ENCODE results near the gene RPS6KC1. TPM values are rescaled to one million over a fixed set of nuclear protein-coding genes. Genes with fewer than 3 reads are reported as not detected.

The RPS6KC1 gene
- total and polyA plus RNA-seq, 2 donors from 2014 or later: 6.3 to 13.8 TPM

DNA sequence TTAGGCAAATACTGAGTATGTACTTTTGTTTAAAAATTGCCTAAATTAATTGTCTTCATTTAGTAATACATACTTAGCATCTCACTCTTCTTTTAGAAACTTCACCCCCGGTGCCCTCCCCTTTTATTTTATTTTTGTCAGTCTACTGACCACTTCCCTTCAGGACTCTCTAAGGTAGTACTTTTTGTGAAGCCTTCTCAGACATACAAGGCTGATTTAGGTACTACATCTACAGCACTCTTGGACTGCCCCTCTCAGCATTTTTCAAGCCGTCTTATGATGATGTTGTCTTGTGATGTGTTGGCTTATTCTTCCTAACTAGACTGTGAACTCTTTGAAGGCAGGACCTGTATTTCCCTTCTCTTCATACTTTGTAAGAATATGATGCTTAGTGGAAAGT, 24.7 kb downstream of the RPS6KC1 start:
- no peak overlapping the region for H3K4me3 ChIP-seq (ENCODE audit: low read length in 3 of 3)
- DNase-seq (no peak), FAIRE-seq (no peak)
- TF ChIP-seq, protein P1, sequence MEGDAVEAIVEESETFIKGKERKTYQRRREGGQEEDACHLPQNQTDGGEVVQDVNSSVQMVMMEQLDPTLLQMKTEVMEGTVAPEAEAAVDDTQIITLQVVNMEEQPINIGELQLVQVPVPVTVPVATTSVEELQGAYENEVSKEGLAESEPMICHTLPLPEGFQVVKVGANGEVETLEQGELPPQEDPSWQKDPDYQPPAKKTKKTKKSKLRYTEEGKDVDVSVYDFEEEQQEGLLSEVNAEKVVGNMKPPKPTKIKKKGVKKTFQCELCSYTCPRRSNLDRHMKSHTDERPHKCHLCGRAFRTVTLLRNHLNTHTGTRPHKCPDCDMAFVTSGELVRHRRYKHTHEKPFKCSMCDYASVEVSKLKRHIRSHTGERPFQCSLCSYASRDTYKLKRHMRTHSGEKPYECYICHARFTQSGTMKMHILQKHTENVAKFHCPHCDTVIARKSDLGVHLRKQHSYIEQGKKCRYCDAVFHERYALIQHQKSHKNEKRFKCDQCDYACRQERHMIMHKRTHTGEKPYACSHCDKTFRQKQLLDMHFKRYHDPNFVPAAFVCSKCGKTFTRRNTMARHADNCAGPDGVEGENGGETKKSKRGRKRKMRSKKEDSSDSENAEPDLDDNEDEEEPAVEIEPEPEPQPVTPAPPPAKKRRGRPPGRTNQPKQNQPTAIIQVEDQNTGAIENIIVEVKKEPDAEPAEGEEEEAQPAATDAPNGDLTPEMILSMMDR (IDR thresholded peaks at IDR 0.05; ENCODE audit: borderline replicate concordance, extremely low read depth, insufficient read depth): no peak
- no peaks in the 10 kb centered on the region for H3K9me3 ChIP-seq (ENCODE audit: control insufficient read depth in 2 of 3, insufficient read depth in 1 of 3, low read length in 3 of 3)
- intact Hi-C loops (cut with DNase I): no loop called here
- no peak overlapping the region for H3K27ac ChIP-seq (ENCODE audit: low read depth in 2 of 2, low read length in 2 of 2)
- peaks cover 0 to 1% (median 0%) of the 10 kb centered on the region in 3 donors for H3K36me3 ChIP-seq (ENCODE audit: control insufficient read depth in 2 of 3, insufficient read depth in 3 of 3, low read length in 3 of 3)
- no peak overlapping the region for H3K9ac ChIP-seq (ENCODE audit: low read length in 3 of 3)
- H3K4me1 ChIP-seq (ENCODE audit: control insufficient read depth in 2 of 3, insufficient read depth in 2 of 3, low read depth in 1 of 3, low read length in 3 of 3): no peaks in the 10 kb centered on the region
- H3K27me3 ChIP-seq (ENCODE audit: control insufficient read depth, insufficient read depth, low read length): no peaks in the 10 kb centered on the region

DNA sequence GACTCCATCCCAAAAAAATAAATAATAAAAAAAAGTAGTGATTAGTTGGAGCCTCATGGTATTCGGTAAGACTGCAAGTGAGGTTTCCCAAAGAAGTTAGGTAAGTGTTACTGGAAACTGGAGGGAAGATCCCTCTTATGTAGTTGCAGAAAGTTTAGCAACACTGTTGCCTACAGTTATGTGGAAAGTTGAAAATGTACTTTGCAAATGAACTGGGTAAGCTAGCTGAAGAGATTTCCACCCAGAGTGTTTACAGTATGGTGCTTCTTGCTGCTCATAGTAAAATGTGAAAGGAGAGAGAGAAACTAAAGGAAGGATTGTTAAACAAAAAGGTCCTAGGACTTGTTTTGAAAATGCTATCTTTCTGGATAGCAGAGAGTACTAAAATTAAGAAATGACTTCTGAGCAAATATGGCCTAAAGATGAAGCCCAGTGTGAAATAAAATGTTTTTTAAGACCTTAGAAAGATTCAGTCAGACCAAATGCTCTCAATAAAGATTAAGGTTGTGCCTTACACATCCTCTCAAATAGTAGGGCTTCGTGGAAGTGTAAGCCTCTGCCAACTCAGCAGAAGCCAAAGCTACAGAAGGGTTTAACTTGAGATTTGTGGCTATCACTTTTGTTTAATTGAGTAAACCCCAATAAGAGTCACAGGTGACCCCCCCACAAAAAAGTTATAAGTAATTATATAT, 31.5 kb downstream of the RPS6KC1 start:
- no peak for FAIRE-seq
- Histone ChIP-seq H3K9me3 (ENCODE audit: control insufficient read depth in 2 of 3, insufficient read depth in 1 of 3, low read length in 3 of 3) (peaks cover 0 to 5% (median 0%) of the 10 kb centered on the region in 3 donors), H3K27me3 (ENCODE audit: control insufficient read depth, insufficient read depth, low read length) (no peaks in the 10 kb centered on the region), H3K4me1 (ENCODE audit: control insufficient read depth in 2 of 3, insufficient read depth in 2 of 3, low read depth in 1 of 3, low read length in 3 of 3) (no peaks in the 10 kb centered on the region), H3K4me3 (ENCODE audit: low read length in 3 of 3) (no peak overlapping the region), H3K9ac (ENCODE audit: low read length in 3 of 3) (no peak overlapping the region), H3K36me3 (ENCODE audit: control insufficient read depth in 2 of 3, insufficient read depth in 3 of 3, low read length in 3 of 3) (peaks cover 3 to 9% (median 4%) of the 10 kb centered on the region in 3 donors), H3K27ac (ENCODE audit: low read depth in 2 of 2, low read length in 2 of 2) (no peak overlapping the region)
- intact Hi-C loops (cut with DNase I): no loop called here
- TF ChIP-seq, protein P1 (IDR thresholded peaks at IDR 0.05; ENCODE audit: borderline replicate concordance, extremely low read depth, insufficient read depth): no peak
- no peak for DNase-seq

DNA sequence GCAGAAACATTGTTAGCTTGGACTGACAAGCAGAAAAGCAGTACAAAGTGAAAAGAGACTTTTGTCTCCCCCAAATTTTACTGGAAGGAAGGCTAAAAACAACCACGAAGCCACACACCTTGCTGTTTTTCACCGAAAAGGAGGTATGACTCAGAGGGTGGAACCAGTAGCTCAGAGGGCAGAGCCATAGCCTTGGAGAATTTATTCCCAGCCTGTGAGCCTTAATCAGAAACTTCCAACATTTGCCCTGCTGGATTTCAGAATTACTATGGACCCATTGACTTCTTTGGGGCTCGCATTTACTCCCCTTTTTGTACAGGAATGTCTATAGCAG, 32.0 kb downstream of the RPS6KC1 start:
- no peaks in the 10 kb centered on the region for H3K4me1 ChIP-seq (ENCODE audit: control insufficient read depth in 2 of 3, insufficient read depth in 2 of 3, low read depth in 1 of 3, low read length in 3 of 3)
- intact Hi-C loops (cut with DNase I): no loop called here
- FAIRE-seq (no peak), DNase-seq (no peak)
- H3K27me3 ChIP-seq (ENCODE audit: control insufficient read depth, insufficient read depth, low read length): no peaks in the 10 kb centered on the region
- no peak overlapping the region for H3K27ac ChIP-seq (ENCODE audit: low read depth in 2 of 2, low read length in 2 of 2)
- peaks cover 0 to 5% (median 0%) of the 10 kb centered on the region in 3 donors for H3K9me3 ChIP-seq (ENCODE audit: control insufficient read depth in 2 of 3, insufficient read depth in 1 of 3, low read length in 3 of 3)
- H3K36me3 ChIP-seq (ENCODE audit: control insufficient read depth in 2 of 3, insufficient read depth in 3 of 3, low read length in 3 of 3): peaks cover 4 to 13% (median 6%) of the 10 kb centered on the region in 3 donors
- TF ChIP-seq, protein P1 (IDR thresholded peaks at IDR 0.05; ENCODE audit: borderline replicate concordance, extremely low read depth, insufficient read depth): no peak
- no peak overlapping the region for H3K9ac ChIP-seq (ENCODE audit: low read length in 3 of 3)
- no peak overlapping the region for H3K4me3 ChIP-seq (ENCODE audit: low read length in 3 of 3)
